HepG2 (cell line): Measurements from ENCODE around the gene TSPAN15. TPM values are rescaled to one million over a fixed set of nuclear protein-coding genes. Genes with fewer than 3 reads are reported as not detected.

Experiments
- ATAC-seq: fragments of 200-7000 bp; cut with Tn5 transposase; 3 replicates; pipeline ENCODE4 v1.9.1; 2020; ENCODE audit warnings: mild to moderate bottlenecking, moderate library complexity
- BruUV-seq: library from RNA; stranded (reverse); fragments of 400-500 nt; replicated peaks from 2 replicates; lab custom pipeline; 2021; lab: Mats Ljungman, UMichigan
- CTCF ChIA-PET: fragments of 300-600 bp; formaldehyde crosslinking; extraction: SDS; loops from one replicate; lab custom pipeline; 2021; ENCODE audit warnings: low total read pairs, inconsistent platforms, low intra/inter-chr PET ratio; lab: Yijun Ruan, JAX
- POLR2A ChIA-PET: fragments of 350-600 bp; sonication (Branson Sonifier 250); formaldehyde crosslinking; loops from one replicate; lab custom pipeline; 2020; ENCODE audit warnings: antibody characterized with exemption, inconsistent platforms; lab: Yijun Ruan, JAX
- DNase-seq: peaks from one replicate; pipeline ENCODE4 v3.0.0-alpha.2; 2015; ENCODE audit warnings: low spot score
- FAIRE-seq: peaks from 3 replicates; lab custom pipeline; 2011; peaks lifted over from hg19 to GRCh38; lab: Jason Lieb, UNC
- H2AFZ ChIP-seq: one replicate; pipeline ENCODE4 v1.6.1; 2011; ENCODE audit warnings: low read length, inconsistent platforms
- H3K27ac ChIP-seq: fragments of 300-600 bp; 3 replicates; pipeline ENCODE4 v1.8.0; 2011; ENCODE audit warnings: mixed run types, mild to moderate bottlenecking, mixed read lengths, low read length, inconsistent platforms; ENCODE audit not compliant: insufficient read depth; ENCODE audit errors: extremely low read length
- H3K27me3 ChIP-seq, 2 experiments: fragments of 200-600 bp in 1 of 2; 2 replicates in 1 of 2; 3 replicates in 1 of 2; pipeline versions ENCODE4 v1.6.0 to v1.8.0; 2011; ENCODE audit warnings: low read length in 2 of 2, mild to moderate bottlenecking in 2 of 2, moderate library complexity in 2 of 2, inconsistent platforms in 1 of 2; ENCODE audit not compliant: insufficient read depth in 2 of 2, control insufficient read depth in 1 of 2
- H3K36me3 ChIP-seq, 2 experiments: fragments of 200-600 bp in 1 of 2; replicated peaks in 1 of 2; 2 replicates in 1 of 2; 3 replicates in 1 of 2; pipeline versions ENCODE4 v1.5.1 to v1.8.0; 2011; ENCODE audit warnings: low read length in 2 of 2, inconsistent platforms in 1 of 2; ENCODE audit not compliant: insufficient read depth in 2 of 2, control insufficient read depth in 1 of 2
- H3K4me1 ChIP-seq: 2 replicates; pipeline ENCODE4 v1.5.1; 2012; ENCODE audit warnings: low read length, inconsistent platforms; ENCODE audit not compliant: insufficient read depth
- H3K4me2 ChIP-seq: 2 replicates; pipeline ENCODE4 v1.6.0; 2011; ENCODE audit warnings: low read depth, low read length, inconsistent platforms
- H3K4me3 ChIP-seq, 3 experiments: fragments of 200-600 bp in 1 of 3; sonication (generic), shearing (Covaris generic) in 1 of 3; replicated peaks in 1 of 3; 2 replicates each; pipeline ENCODE4 v1.5.1; 2011 to 2016; ENCODE audit warnings: low read length in 3 of 3, inconsistent platforms in 2 of 3, low read depth in 2 of 3, mild to moderate bottlenecking in 2 of 3, control low read depth in 1 of 3, mixed read lengths in 1 of 3; ENCODE audit not compliant: insufficient read depth in 1 of 3
- H3K79me2 ChIP-seq: one replicate; pipeline ENCODE4 v1.6.1; 2011; ENCODE audit warnings: low read length, inconsistent platforms; ENCODE audit not compliant: insufficient read depth
- H3K9ac ChIP-seq: 2 replicates; pipeline ENCODE4 v1.6.0; 2011; ENCODE audit warnings: mild to moderate bottlenecking, low read depth, low read length, inconsistent platforms; ENCODE audit not compliant: insufficient read depth
- H3K9me3 ChIP-seq: 2 replicates; pipeline ENCODE4 v1.5.1; 2012; ENCODE audit warnings: mild to moderate bottlenecking, low read length
- H4K20me1 ChIP-seq: 2 replicates; pipeline ENCODE4 v1.6.0; 2011; ENCODE audit warnings: inconsistent platforms, mild to moderate bottlenecking, low read length, moderate library complexity; ENCODE audit not compliant: insufficient read depth
- CEBPG ChIP-seq: IDR thresholded peaks from 2 replicates; pipeline ENCODE4 v1.6.1; 2016
- ISL2 ChIP-seq: sonication (generic); formaldehyde crosslinking; IDR thresholded peaks from 2 replicates; pipeline ENCODE4 v1.5.0; 2020; ENCODE audit warnings: missing genetic modification reagents
- MAF1 ChIP-seq: sonication (generic); formaldehyde crosslinking; IDR thresholded peaks from 2 replicates; pipeline ENCODE4 v1.5.0; 2020; ENCODE audit warnings: missing genetic modification reagents, borderline replicate concordance
- MEIS2 ChIP-seq: sonication (generic); formaldehyde crosslinking; IDR thresholded peaks from 2 replicates; pipeline ENCODE4 v1.9.0; 2021; ENCODE audit warnings: mild to moderate bottlenecking, missing genetic modification reagents
- NBN ChIP-seq: fragments of 450-650 bp; conservative IDR thresholded peaks from 2 replicates; pipeline ENCODE4 v1.6.1; 2017
- NFATC3 ChIP-seq: sonication (generic); formaldehyde crosslinking; IDR thresholded peaks from 2 replicates; pipeline ENCODE4 v1.5.1; 2020; ENCODE audit warnings: mild to moderate bottlenecking, missing genetic modification reagents
- NFIB ChIP-seq: sonication (generic); formaldehyde crosslinking; IDR thresholded peaks from 2 replicates; pipeline ENCODE4 v1.9.0; 2021; ENCODE audit warnings: missing genetic modification reagents, mild to moderate bottlenecking, borderline replicate concordance
- PAX8 ChIP-seq: sonication (generic); formaldehyde crosslinking; IDR thresholded peaks from 2 replicates; pipeline ENCODE4 v1.8.0; 2022; ENCODE audit warnings: mild to moderate bottlenecking, missing genetic modification reagents, borderline replicate concordance
- SMC3 ChIP-seq: IDR thresholded peaks from 2 replicates; pipeline ENCODE4 v1.6.1; 2011; ENCODE audit warnings: low read length, improper control_type of control experiment
- SOX6 ChIP-seq, 2 experiments: fragments of 450-650 bp in 1 of 2; sonication (generic) in 1 of 2; formaldehyde crosslinking in 1 of 2; IDR thresholded peaks; 2 replicates each; pipeline versions ENCODE4 v1.4.0 to v1.6.1; 2017 to 2020; ENCODE audit warnings: antibody characterized with exemption in 1 of 2, mild to moderate bottlenecking in 1 of 2, missing genetic modification reagents in 1 of 2
- ZBTB3 ChIP-seq: sonication (generic); formaldehyde crosslinking; IDR thresholded peaks from 2 replicates; pipeline ENCODE4 v1.4.0; 2020; ENCODE audit warnings: low read depth, mild to moderate bottlenecking, moderate library complexity, missing genetic modification reagents, borderline replicate concordance
- ZNF143 ChIP-seq: sonication (generic); formaldehyde crosslinking; IDR thresholded peaks from 2 replicates; pipeline ENCODE4 v1.4.0; 2020; ENCODE audit warnings: missing genetic modification reagents
- ZNF333 ChIP-seq: sonication (generic); formaldehyde crosslinking; IDR thresholded peaks from 2 replicates; pipeline ENCODE4 v1.4.0; 2020; ENCODE audit warnings: mild to moderate bottlenecking, missing genetic modification reagents, borderline replicate concordance
- ZNF557 ChIP-seq: sonication (generic); formaldehyde crosslinking; IDR thresholded peaks from 2 replicates; pipeline ENCODE4 v1.4.0; 2020; ENCODE audit warnings: missing genetic modification reagents
- ZNF644 ChIP-seq: IDR thresholded peaks from 2 replicates; pipeline ENCODE4 v1.6.1; 2016; ENCODE audit warnings: low read depth
- WGBS: methylation state at CpG from one replicate; pipeline ENCODE4 v1.1.6; 2017; ENCODE audit warnings: low lambda C conversion rate; 5-methylcytosine and 5-hydroxymethylcytosine counted together
- in situ Hi-C: cut with HindIII; loops from 2 replicates; pipeline ENCODE4 v1.10.0; 2017; ENCODE audit warnings: low pct_unique_long_range_greater_than_20kb; ENCODE audit not compliant: extremely low pct_ligation_motif_present
- intact Hi-C: fragments of 100-400 bp; cut with micrococcal nuclease; formaldehyde crosslinking; loops from one replicate; pipeline ENCODE4 v1.10.0; 2022; ENCODE audit not compliant: unreplicated experiment
- polyA plus RNA-seq, 8 experiments: library from polyadenylated mRNA; depleted of rRNA in 3 of 8; stranded (reverse) in 7 of 8; unstranded in 1 of 8; fragments of >200 nt; fragmentation: Illumina TruSeq in 4 of 8; extraction: Trizol in 4 of 8; gene quantifications; 2 replicates each; pipeline versions ENCODE4 v1.2.1 to v1.2.3, GENCODE V29; 2011 to 2016; ENCODE audit warnings: low read depth in 4 of 8, missing spikeins in 1 of 8, mixed read lengths in 1 of 8; ENCODE audit not compliant: insufficient read depth in 1 of 8
- total RNA-seq, 5 experiments: library from RNA; depleted of rRNA; stranded (reverse); fragments of >200 nt; fragmentation: Illumina TruSeq; extraction: Trizol; gene quantifications; 2 replicates each; pipeline ENCODE4 v1.2.3, GENCODE V29; 2016; ENCODE audit warnings: low read depth in 1 of 5
- TF ChIP-seq, protein P1 (sequence below): sonication (generic); formaldehyde crosslinking; IDR thresholded peaks from 2 replicates; pipeline ENCODE4 v1.4.0; 2020; ENCODE audit warnings: missing genetic modification reagents

The TSPAN15 gene
- total and polyA plus RNA-seq, 2 of the 13 experiments (the other 11 are each of a cell fraction or from before 2014, with no cell fraction given) = 0.27 to 3.2 TPM

DNA sequence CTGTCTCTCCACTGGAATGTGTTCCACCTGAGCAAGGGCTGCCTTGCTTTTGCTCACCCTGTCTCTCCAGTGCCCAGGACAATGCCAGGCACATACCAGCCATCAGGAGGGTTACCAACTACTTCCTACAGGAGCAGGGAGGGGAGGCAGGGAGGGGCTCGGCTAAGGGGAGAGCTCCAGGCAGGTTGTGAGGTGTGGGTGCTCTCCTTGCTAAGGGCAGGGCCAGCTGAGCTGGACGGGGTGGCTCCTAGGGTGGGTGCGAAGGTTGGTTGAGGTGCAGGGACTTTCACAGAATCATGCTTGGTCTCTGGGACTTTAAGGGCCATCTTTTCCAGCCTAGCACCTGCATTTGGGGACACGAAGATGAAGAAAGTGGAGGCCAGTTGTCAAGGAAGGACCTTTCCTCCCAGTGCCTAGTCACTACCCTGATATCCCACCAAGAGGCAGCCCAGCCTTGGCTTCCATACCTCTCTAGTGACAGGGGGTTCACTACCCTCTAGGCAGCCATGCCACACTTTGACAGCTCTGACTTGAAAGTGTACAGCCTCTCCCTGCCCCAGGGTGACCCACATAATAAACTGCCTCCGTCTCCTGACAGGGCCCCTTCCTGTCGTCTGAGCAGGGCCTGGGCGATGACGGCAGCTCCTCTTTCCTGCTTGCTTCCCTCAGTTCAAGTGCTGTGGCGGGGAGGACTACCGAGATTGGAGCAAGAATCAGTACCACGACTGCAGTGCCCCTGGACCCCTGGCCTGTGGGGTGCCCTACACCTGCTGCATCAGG lies 46.5 kb downstream of the TSPAN15 start:
- in situ Hi-C loops = no loop called here
- H3K36me3 ChIP-seq = no peaks in the 10 kb centered on the region

DNA sequence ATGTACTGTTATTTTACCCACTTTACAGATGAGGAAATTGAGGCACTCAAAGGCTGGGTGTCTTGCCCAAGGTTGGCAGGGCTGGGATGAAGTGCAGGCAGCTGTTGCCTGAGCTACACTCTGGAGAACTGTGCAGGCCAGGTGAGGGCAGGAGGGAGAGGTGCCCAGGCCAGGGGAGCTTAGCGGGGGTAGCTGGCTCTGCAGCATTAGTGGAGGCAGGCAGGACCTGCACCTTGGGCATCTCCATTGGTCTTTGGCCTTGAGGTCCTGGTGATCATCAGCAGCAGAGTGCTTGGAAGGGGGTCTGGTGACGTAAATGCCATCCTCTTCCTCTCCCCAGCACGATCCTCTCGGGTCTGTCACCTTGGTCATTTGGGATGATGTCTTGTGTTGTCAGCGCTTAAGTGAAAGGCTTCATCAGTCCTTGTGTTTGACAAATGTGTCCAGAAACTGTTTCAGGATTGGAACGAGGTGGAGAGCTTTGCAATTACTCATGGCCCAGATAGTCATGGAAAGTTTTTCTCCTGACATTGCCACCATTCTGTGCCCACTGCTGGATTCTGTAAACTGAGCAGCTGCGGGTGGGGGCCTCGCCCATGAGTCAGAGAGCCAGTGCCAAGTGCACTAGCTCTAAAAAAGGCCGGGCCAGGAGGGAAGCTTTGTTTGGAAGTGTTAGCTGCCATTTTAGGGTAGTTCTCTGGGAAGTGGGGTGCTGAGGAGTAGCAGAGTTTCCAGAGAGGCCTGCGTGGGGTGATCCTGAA lies 47.6 kb downstream of the TSPAN15 start:
- Histone ChIP-seq H3K36me3 (no peaks in the 10 kb centered on the region), H3K4me1 (no peaks in the 10 kb centered on the region), H3K9me3 (no peaks in the 10 kb centered on the region), H3K79me2 (no peaks in the 10 kb centered on the region), H3K4me2 (no peak overlapping the region), H4K20me1 (no peaks in the 10 kb centered on the region), H3K4me3 (no peak overlapping the region), H3K9ac (no peak overlapping the region), H2AFZ (no peak overlapping the region), H3K27ac (no peak overlapping the region), H3K27me3 (no peaks in the 10 kb centered on the region; a peak in 1 of 5 replicates)
- no TSS peak for BruUV-seq
- ChIA-PET CTCF (no interaction called here), POLR2A (no interaction called here)
- 54% methylated on average over 9 of the region's 10 CpGs for WGBS
- ATAC-seq = no peak
- in situ Hi-C loops = no loop called here
- no peak for DNase-seq
- intact Hi-C loops = no loop called here
- TF ChIP-seq ISL2 (CRISPR knock-in tag) (no peak), CEBPG (CRISPR knock-in tag) (no peak)
- TF ChIP-seq, protein P1, sequence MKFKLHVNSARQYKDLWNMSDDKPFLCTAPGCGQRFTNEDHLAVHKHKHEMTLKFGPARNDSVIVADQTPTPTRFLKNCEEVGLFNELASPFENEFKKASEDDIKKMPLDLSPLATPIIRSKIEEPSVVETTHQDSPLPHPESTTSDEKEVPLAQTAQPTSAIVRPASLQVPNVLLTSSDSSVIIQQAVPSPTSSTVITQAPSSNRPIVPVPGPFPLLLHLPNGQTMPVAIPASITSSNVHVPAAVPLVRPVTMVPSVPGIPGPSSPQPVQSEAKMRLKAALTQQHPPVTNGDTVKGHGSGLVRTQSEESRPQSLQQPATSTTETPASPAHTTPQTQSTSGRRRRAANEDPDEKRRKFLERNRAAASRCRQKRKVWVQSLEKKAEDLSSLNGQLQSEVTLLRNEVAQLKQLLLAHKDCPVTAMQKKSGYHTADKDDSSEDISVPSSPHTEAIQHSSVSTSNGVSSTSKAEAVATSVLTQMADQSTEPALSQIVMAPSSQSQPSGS = no peak
- FAIRE-seq = no peak

More for the DNA sequence above, 46.5 kb downstream of the TSPAN15 start:
- H3K4me1 ChIP-seq = no peaks in the 10 kb centered on the region
- no peak overlapping the region for H3K4me2 ChIP-seq
- ChIA-PET POLR2A (no interaction called here), CTCF (no interaction called here)
- WGBS = 44% methylated on average over 4 of the region's 11 CpGs
- H4K20me1 ChIP-seq = no peaks in the 10 kb centered on the region
- no peak overlapping the region for H3K27ac ChIP-seq
- ATAC-seq (no peak), DNase-seq (no peak)
- no TSS peak for BruUV-seq
- H3K9ac ChIP-seq = no peak overlapping the region
- no peaks in the 10 kb centered on the region; a peak in 1 of 5 replicates for H3K27me3 ChIP-seq
- H2AFZ ChIP-seq = no peak overlapping the region
- intact Hi-C loops = no loop called here
- no peaks in the 10 kb centered on the region for H3K9me3 ChIP-seq
- no peak for TF ChIP-seq ZNF557 (CRISPR knock-in tag)
- TF ChIP-seq NBN = no peak
- TF ChIP-seq NFIB = no peak
- no peak for TF ChIP-seq PAX8
- no peak for TF ChIP-seq MAF1 (CRISPR knock-in tag)
- no peak for TF ChIP-seq NFATC3 (CRISPR knock-in tag)
- no peak for TF ChIP-seq ZBTB3 (CRISPR knock-in tag)
- TF ChIP-seq SMC3 = no peak
- TF ChIP-seq ZNF333 (CRISPR knock-in tag) = no peak
- TF ChIP-seq MEIS2 (CRISPR knock-in tag) = no peak
- no peak for TF ChIP-seq ZNF644 (CRISPR knock-in tag)
- no peak for TF ChIP-seq ZNF143 (CRISPR knock-in tag)
- no peak for TF ChIP-seq SOX6 (IDR thresholded peaks at IDR 0.05)
- TF ChIP-seq SOX6 (CRISPR knock-in tag; IDR thresholded peaks at IDR 0.05) = no peak
- TF ChIP-seq, all 625 proteins: peak for 0
- no peak for FAIRE-seq
- Histone ChIP-seq H3K4me3 (no peak overlapping the region), H3K79me2 (no peaks in the 10 kb centered on the region)
